HFF-Myc (cell line): Measurements from ENCODE around the gene PWWP2B.

Experiments used
- DNase-seq: peaks from one replicate; pipeline ENCODE4 v3.0.0-alpha.2; 2011; ENCODE audit warnings: low read depth; ENCODE audit errors: extremely low read depth
- H3K4me3 ChIP-seq: replicated peaks from 2 replicates; pipeline ENCODE4 v1.5.1; 2011; ENCODE audit warnings: low read depth, mild to moderate bottlenecking, control low read depth, low read length
- CTCF ChIP-seq: IDR thresholded peaks from 2 replicates; pipeline ENCODE4 v1.5.1; 2012; ENCODE audit warnings: mild to moderate bottlenecking, low read depth, low read length, control low read depth; ENCODE audit errors: missing control alignments

PWWP2B gene

GRCh38 chr10:132454296-132455198, 57.5 kb downstream of the PWWP2B start:
- DNase-seq, result no peak
- no peak for TF ChIP-seq CTCF
- no peak overlapping the region for H3K4me3 ChIP-seq

- no peak overlapping the region for H3K4me3 ChIP-seq
- TF ChIP-seq CTCF, result no peak
- DNase-seq, result no peak
These were observed 58.5 kb downstream of the PWWP2B start for GRCh38 chr10:132455441-132455971.

- H3K4me3 ChIP-seq, result no peak overlapping the region
- DNase-seq, result no peak
- no peak for TF ChIP-seq CTCF
These were observed 59.2 kb downstream of the PWWP2B start for GRCh38 chr10:132455986-132456847.

GRCh38 chr10:132456881-132457280, 59.9 kb downstream of the PWWP2B start:
- no peak for TF ChIP-seq CTCF
- DNase-seq, result no peak
- H3K4me3 ChIP-seq, result no peak overlapping the region

- no peak for DNase-seq
- no peak overlapping the region for H3K4me3 ChIP-seq
These were observed 60.5 kb downstream of the PWWP2B start for GRCh38 chr10:132457328-132458070.

More at GRCh38 chr10:132457328-132458070, 60.5 kb downstream of the PWWP2B start:
- no peak for TF ChIP-seq CTCF
